Measurements from ENCODE around the gene CLCN2. TPM values are rescaled to one million over a fixed set of nuclear protein-coding genes. Genes with fewer than 3 reads are reported as not detected.
A peak's percentile ranks its signal among the peaks of the same experiment; 100 is the strongest.

The CLCN2 gene
- total and polyA plus RNA-seq, 2 experiments from 2014 or later: 1.2 to 1.3 TPM

DNA sequence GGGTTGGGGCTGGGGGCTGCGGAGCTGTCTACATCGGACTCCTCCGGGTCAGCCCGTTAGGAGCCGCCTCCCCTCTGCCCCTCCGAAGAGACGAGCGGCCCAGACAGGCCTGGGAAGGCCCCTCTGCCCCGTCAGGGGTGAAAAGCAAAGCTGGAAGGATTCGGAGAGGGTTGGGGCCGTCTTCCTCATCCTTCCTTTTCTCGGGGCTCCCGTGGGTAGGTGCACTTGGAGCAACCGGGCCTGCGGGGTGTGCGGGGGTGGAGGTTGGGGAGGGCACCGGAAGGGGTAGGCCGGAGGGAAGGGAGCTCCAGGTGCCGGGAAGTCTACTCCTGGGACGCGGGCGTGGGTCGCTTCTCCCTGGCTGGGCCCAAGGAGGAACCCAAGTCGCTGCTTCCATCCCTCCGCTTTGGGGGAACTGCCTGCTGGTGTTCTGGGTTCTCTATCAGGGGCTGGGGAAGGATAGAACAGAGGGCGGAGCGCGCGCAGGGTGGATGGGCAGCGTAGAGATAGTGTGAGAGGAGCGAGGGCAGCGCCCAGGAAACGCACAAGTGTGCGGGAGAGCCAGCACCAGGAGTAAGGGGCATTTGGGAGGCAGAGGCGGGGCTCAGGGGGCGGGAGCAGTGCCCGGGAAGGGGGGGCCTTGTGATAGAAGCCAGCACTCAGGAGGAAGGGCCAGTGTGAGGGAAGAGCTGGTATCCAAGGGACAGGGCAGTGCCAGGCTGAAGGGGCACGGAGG, 695 bp upstream of the CLCN2 start:
- Histone ChIP-seq H4K20me1 (ENCODE audit: insufficient read depth) (no peaks in the 10 kb centered on the region), H3K9me3 (ENCODE audit: low read depth) (no peaks in the 10 kb centered on the region), H3F3A (ENCODE audit: insufficient read depth) (peaks cover 17% of the 10 kb centered on the region), H3K79me2 (ENCODE audit: insufficient read depth) (peaks cover 32% of the 10 kb centered on the region), H3K4me2 (ENCODE audit: unreplicated experiment) (peak overlapping the region; percentile 88), H3K27ac (peak overlapping the region; percentile 98), H3K36me3 (ENCODE audit: low read depth) (peaks cover 14% of the 10 kb centered on the region), H3K4me1 (ENCODE audit: insufficient read depth) (peaks cover 19% of the 10 kb centered on the region), H3K9ac (peak overlapping the region; percentile 97), H3K4me3 (peak overlapping the region; percentile 85), H2AFZ (peak overlapping the region; percentile 80), H3K27me3 (replicated peaks; ENCODE audit: insufficient read depth) (no peaks in the 10 kb centered on the region), H3K9me2 (ENCODE audit: insufficient read depth) (no peaks in the 10 kb centered on the region)
- in situ Hi-C loops (cut with MboI): loop anchor here (25.0 kb wide), 1 partner anchor 425 kb away; no protein-coding TSS in a partner anchor
- TF ChIP-seq EZH2 (IDR thresholded peaks at IDR 0.05; ENCODE audit: insufficient read depth, poor library complexity, severe bottlenecking): no peak
- no peak for TF ChIP-seq EZH2phosphoT487 (IDR thresholded peaks at IDR 0.05; ENCODE audit: insufficient read depth, low read depth)
- WGBS, 2 experiments (ENCODE audit: low coverage in 1 of 2, low lambda C conversion rate in 2 of 2, missing lambda C conversion rate in 2 of 2): 1% methylated on average over 23 to 38 of the region's 38 CpGs
- peak; percentile 72 for DNase-seq

DNA sequence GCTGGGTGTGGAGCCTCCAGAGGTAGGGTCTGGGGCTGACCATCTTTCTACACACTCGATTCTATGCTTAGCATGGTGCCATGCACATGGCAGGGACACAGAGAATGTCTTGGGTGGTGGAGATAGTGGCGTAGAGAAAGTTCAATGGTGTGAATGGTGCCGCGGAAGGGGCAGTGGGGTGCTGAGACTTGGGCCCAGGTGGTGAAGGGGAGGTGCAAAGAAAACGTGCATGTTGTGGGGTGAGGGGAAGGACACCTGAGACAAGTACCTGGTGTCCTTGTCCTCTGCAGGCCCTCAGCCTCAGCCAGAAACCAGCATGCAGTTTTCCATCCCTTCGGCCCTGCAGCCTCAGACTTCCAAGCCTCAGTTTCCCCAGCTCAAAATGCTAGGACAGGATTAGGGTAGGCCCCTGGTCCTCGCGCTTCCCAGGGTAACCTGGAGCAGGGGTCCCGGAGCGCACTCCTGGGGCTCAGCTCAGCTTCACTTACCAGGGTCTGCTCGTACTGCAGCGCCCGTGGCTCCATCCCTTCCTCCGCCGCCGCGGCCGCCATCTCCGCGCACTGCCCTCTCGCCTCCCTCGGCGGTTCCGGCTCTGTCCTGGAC, 375 bp downstream of the CLCN2 start:
- Histone ChIP-seq H4K20me1 (ENCODE audit: insufficient read depth) (no peaks in the 10 kb centered on the region), H3K79me2 (ENCODE audit: insufficient read depth) (peaks cover 26% of the 10 kb centered on the region), H3K4me2 (ENCODE audit: unreplicated experiment) (peak overlapping the region; percentile 88), H3K36me3 (ENCODE audit: low read depth) (peaks cover 8% of the 10 kb centered on the region; the same call in 1 of the 2 replicates), H3F3A (ENCODE audit: insufficient read depth) (peaks cover 9% of the 10 kb centered on the region; the same call in 1 of the 2 replicates), H3K9ac (peak overlapping the region; percentile 97), H3K9me3 (ENCODE audit: low read depth) (no peaks in the 10 kb centered on the region), H3K27ac (peak overlapping the region; percentile 98), H3K9me2 (ENCODE audit: insufficient read depth) (no peaks in the 10 kb centered on the region), H3K4me1 (ENCODE audit: insufficient read depth) (peaks cover 19% of the 10 kb centered on the region), H3K27me3 (replicated peaks; ENCODE audit: insufficient read depth) (no peaks in the 10 kb centered on the region), H2AFZ (peak overlapping the region; percentile 87), H3K4me3 (peak overlapping the region; percentile 85)
- no peak for DNase-seq
- in situ Hi-C loops (cut with MboI): loop anchor here (25.0 kb wide), 1 partner anchor 426 kb away; no protein-coding TSS in a partner anchor
- WGBS, 2 experiments (ENCODE audit: low coverage in 1 of 2, low lambda C conversion rate in 2 of 2, missing lambda C conversion rate in 2 of 2): 6 to 7% methylated on average over 23 to 24 of the region's 24 CpGs
- TF ChIP-seq EZH2 (IDR thresholded peaks at IDR 0.05; ENCODE audit: insufficient read depth, poor library complexity, severe bottlenecking) (no peak), EZH2phosphoT487 (IDR thresholded peaks at IDR 0.05; ENCODE audit: insufficient read depth, low read depth) (no peak)

DNA sequence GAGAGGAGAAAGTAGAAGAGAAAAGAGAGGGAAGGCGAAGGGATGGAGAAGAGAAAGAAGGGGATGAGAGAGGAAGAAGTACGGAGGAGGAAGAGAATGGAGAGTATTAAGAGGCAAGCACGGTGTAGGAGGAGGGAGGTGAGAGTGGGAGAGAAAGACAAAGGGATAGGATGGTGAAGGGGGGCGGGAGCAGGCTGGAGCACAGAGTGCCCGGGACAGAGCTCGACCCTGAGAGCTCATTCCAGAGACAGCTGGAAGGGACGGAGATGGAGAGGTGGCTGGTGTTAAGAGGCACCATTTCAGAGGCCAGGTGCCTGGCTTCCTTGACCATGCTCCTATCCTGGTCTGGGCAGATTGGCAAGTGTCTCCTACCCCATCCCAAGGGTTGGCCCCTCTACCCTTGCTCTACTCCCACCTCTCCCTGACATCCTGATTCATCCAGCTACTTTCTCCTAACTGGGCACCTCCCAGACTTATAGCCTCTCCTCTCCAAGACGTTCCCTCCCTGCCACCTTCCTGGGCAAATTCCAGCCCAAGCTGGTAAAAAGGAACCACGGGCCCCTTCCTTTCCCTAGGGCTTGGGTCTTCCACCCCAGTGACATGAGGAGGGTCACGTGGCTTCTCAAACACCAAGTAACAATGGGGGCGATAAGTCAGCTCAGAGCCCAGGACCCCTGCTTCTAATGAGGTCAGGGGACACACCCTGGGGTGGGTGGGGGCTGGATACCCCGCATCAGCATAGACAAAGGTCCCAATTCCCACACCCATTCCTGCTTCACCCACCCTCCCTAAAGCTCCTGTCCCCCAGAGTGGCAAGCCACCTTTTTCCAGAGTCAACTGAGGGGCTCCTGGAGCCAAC, 1.1 kb downstream of the CLCN2 start:
- Histone ChIP-seq H3K79me2 (ENCODE audit: insufficient read depth) (peaks cover 23% of the 10 kb centered on the region), H3K27me3 (replicated peaks; ENCODE audit: insufficient read depth) (no peaks in the 10 kb centered on the region), H3K4me2 (ENCODE audit: unreplicated experiment) (peak overlapping the region; percentile 88), H3K9me2 (ENCODE audit: insufficient read depth) (no peaks in the 10 kb centered on the region), H2AFZ (peak overlapping the region; percentile 87; the same call in 1 of the 2 replicates), H3K36me3 (ENCODE audit: low read depth) (peaks cover 7% of the 10 kb centered on the region; the same call in 1 of the 2 replicates), H3K9me3 (ENCODE audit: low read depth) (no peaks in the 10 kb centered on the region), H4K20me1 (ENCODE audit: insufficient read depth) (no peaks in the 10 kb centered on the region), H3F3A (ENCODE audit: insufficient read depth) (peaks cover 8% of the 10 kb centered on the region; the same call in 1 of the 2 replicates), H3K9ac (peak overlapping the region; percentile 97; the same call in 1 of the 2 replicates), H3K4me3 (peak overlapping the region; percentile 85), H3K4me1 (ENCODE audit: insufficient read depth) (peaks cover 19% of the 10 kb centered on the region), H3K27ac (no peak overlapping the region)
- no peak for TF ChIP-seq EZH2phosphoT487 (IDR thresholded peaks at IDR 0.05; ENCODE audit: insufficient read depth, low read depth)
- no peak for DNase-seq
- 77 to 81% methylated on average over 10 to 12 of the region's 12 CpGs for WGBS, 2 experiments (ENCODE audit: low coverage in 1 of 2, low lambda C conversion rate in 2 of 2, missing lambda C conversion rate in 2 of 2)
- in situ Hi-C loops (cut with MboI): loop anchor here (25.0 kb wide), 1 partner anchor 427 kb away; no protein-coding TSS in a partner anchor

DNA sequence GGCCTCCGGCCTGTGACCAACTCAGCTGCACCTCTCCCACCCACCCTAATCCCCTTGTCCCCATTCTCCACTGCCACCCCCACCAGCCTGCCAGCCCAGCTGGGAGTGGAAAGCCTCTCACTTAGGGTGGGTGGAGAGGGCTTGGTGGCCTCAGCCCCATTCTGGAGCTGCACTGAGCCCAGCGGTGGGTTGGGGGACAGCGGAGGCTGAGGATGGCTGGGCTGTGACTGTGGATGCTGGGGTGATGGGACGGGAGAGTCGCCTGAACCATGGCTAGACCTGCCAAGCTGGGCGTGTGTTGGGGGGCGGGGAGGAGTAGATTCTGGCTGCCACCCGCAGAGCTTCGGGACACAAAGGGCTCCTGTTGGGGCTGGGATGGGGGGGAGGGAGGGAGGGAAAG, 1.8 kb downstream of the CLCN2 start:
- Histone ChIP-seq H3K4me2 (ENCODE audit: unreplicated experiment) (no peak overlapping the region), H2AFZ (no peak overlapping the region), H4K20me1 (ENCODE audit: insufficient read depth) (no peaks in the 10 kb centered on the region), H3K9me2 (ENCODE audit: insufficient read depth) (no peaks in the 10 kb centered on the region), H3K79me2 (ENCODE audit: insufficient read depth) (peaks cover 16% of the 10 kb centered on the region), H3F3A (ENCODE audit: insufficient read depth) (0 out of 2 replicates have a peak, but pooled peaks cover under 1% of the 10 kb centered on the region), H3K36me3 (ENCODE audit: low read depth) (no peaks in the 10 kb centered on the region), H3K9ac (no peak overlapping the region), H3K4me1 (ENCODE audit: insufficient read depth) (peaks cover 15% of the 10 kb centered on the region), H3K4me3 (no peak overlapping the region), H3K27me3 (replicated peaks; ENCODE audit: insufficient read depth) (no peaks in the 10 kb centered on the region), H3K9me3 (ENCODE audit: low read depth) (no peaks in the 10 kb centered on the region), H3K27ac (no peak overlapping the region)
- 65 to 71% methylated on average over 7 to 9 of the region's 9 CpGs for WGBS, 2 experiments (ENCODE audit: low coverage in 1 of 2, low lambda C conversion rate in 2 of 2, missing lambda C conversion rate in 2 of 2)
- no peak for TF ChIP-seq EZH2phosphoT487 (IDR thresholded peaks at IDR 0.05; ENCODE audit: insufficient read depth, low read depth)
- TF ChIP-seq EZH2 (IDR thresholded peaks at IDR 0.05; ENCODE audit: insufficient read depth, poor library complexity, severe bottlenecking): no peak
- DNase-seq: no peak
- in situ Hi-C loops (cut with MboI): loop anchor here (25.0 kb wide), 1 partner anchor 428 kb away; no protein-coding TSS in a partner anchor

Measured in GM23248 (cell line).